GM13977 (cell line): Measurements from ENCODE around the gene PKN2.

Experiments
- DNase-seq: peaks from one replicate; pipeline ENCODE4 v3.0.0; 2012; ENCODE audit warnings: low spot score
- in situ Hi-C: fragments of 300-500 bp; cut with MboI; formaldehyde crosslinking; loops from one replicate; pipeline ENCODE4 v1.12.0; 2022; ENCODE audit warnings: low sequenced_read_pairs, low pct_unique_long_range_greater_than_20kb, mixed read lengths, inconsistent platforms; ENCODE audit not compliant: unreplicated experiment
- TF ChIP-seq, protein P1 (sequence below): IDR thresholded peaks from 2 replicates; pipeline ENCODE4 v1.5.1; 2012; ENCODE audit warnings: mild to moderate bottlenecking, control low read depth; ENCODE audit not compliant: insufficient read depth; ENCODE audit errors: extremely low read depth, missing control alignments

Gene PKN2

GRCh38 chr1:88773540-88774150 lies 89.6 kb downstream of the PKN2 start:
- TF ChIP-seq, protein P1, sequence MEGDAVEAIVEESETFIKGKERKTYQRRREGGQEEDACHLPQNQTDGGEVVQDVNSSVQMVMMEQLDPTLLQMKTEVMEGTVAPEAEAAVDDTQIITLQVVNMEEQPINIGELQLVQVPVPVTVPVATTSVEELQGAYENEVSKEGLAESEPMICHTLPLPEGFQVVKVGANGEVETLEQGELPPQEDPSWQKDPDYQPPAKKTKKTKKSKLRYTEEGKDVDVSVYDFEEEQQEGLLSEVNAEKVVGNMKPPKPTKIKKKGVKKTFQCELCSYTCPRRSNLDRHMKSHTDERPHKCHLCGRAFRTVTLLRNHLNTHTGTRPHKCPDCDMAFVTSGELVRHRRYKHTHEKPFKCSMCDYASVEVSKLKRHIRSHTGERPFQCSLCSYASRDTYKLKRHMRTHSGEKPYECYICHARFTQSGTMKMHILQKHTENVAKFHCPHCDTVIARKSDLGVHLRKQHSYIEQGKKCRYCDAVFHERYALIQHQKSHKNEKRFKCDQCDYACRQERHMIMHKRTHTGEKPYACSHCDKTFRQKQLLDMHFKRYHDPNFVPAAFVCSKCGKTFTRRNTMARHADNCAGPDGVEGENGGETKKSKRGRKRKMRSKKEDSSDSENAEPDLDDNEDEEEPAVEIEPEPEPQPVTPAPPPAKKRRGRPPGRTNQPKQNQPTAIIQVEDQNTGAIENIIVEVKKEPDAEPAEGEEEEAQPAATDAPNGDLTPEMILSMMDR, result no peak
- in situ Hi-C loops, result no loop called here
- DNase-seq, result no peak

DNA sequence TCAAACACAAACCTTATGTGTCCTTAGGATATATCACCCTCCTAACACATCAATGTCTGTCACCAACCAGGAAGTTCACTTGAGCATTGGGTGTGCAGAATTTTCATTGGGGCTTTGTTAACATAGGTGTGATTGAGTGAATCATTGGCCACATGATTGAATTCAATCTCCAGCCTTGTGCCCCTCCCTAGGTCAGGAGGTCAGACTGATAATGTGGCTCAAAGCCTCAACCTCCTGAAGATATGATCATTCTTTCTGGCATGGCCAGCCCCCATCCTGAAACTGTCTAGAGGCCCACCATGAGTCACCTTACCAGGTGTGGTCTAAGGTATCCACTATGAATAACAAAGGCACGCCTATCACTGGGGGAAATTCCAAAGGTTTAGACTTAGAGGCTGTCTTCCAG lies 90.1 kb downstream of the PKN2 start:
- in situ Hi-C loops, result no loop called here
- no peak for DNase-seq
- TF ChIP-seq, protein P1, result no peak

DNA sequence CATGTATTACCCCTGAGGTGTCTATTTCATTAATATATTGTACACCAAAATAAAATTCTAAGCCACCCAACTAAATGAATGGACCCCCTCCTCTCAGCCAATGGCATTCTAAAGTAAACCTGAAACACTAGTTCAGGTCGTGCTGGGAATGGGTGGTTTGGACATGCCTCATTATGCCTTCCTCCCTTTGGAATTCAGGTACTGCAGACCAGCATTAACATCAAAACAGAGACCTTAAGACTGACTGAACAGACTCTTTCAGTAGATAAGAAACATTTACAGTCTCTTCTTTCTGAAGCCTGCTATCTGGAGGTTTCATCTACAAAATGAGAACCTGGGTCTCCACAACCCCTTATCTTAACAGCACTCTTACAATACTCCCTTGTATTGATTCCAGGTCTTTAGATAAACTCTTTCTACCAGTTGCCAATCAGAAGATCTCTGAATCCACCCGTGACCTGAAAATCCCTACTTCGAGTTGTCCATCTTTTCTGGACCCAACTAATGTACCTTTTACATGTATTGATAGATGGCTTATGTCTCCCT lies 93.6 kb downstream of the PKN2 start:
- DNase-seq, result no peak
- TF ChIP-seq, protein P1, result no peak
- in situ Hi-C loops, result no loop called here

DNA sequence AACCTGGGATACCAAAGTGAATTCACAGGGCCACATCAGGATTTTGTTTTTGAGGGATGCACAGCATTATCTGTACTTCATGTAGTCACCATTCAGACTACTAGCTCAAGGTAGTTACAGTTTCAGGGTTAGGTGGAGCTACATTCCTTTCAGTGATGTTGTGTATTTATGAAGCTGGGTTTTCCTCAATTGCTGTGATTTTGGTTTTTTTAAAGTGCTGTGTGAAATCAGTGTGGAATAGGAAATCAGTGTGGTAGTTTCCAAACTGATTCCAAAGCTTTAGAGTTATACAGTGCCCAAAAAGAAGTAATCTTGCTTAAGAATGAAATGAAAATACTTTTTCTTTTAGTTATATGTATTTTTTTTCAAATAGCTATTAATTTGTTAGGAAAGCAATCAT lies 95.8 kb downstream of the PKN2 start:
- TF ChIP-seq, protein P1, result no peak
- no peak for DNase-seq
- in situ Hi-C loops, result no loop called here

DNA sequence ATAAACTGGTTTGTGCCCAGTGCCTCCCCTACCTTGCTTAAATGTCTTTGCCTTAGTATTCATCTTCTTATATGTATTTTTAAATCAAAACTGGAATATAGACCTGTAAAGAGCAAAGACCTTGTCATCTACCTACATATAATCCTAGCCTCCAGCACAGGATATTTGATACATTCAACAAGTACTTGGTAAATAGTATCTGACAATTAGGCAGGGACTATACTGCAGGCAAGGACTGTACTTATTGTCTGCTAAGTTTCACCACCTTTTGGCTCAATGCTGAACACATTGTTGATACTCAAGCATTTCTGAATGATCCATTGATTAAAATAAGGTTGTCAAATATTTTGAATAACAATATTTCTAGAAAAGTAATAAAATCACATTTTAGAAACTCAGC lies 96.4 kb downstream of the PKN2 start:
- TF ChIP-seq, protein P1, result no peak
- no peak for DNase-seq
- in situ Hi-C loops, result no loop called here

GRCh38 chr1:88783145-88783544 lies 99.1 kb downstream of the PKN2 start:
- DNase-seq, result no peak
- TF ChIP-seq, protein P1, result no peak
- in situ Hi-C loops, result no loop called here

- in situ Hi-C loops, result no loop called here
- TF ChIP-seq, protein P1, result no peak
- DNase-seq, result no peak
Observed at GRCh38 chr1:88784551-88784950, 100.5 kb downstream of the PKN2 start.
